ENCODE measurements around the gene ADK. TPM values are rescaled to one million over a fixed set of nuclear protein-coding genes. Genes with fewer than 3 reads are reported as not detected.

The ADK gene
- total RNA-seq, 1 experiment from 2014 or later = 26.8 TPM

- no peak overlapping the region for H3K9ac ChIP-seq (ENCODE audit: extremely low read depth, insufficient read length, low read length)
- Mint-ChIP-seq H3K4me1 (no peaks in the 10 kb centered on the region), H3K27ac (no peak overlapping the region), H3K9me3 (no peaks in the 10 kb centered on the region; a peak in 1 of 5 replicates), H3K27me3 (ENCODE audit: low read depth) (no peaks in the 10 kb centered on the region), H3K4me3 (no peak overlapping the region), H3K36me3 (ENCODE audit: insufficient read depth in 1 of 3, low read depth in 3 of 3) (peaks cover 0 to 5% (median 5%) of the 10 kb centered on the region in 3 experiments; a peak in 2 of 7 replicates)
- H4K8ac ChIP-seq (replicated peaks; ENCODE audit: insufficient read length, low read depth, low read length) = no peak overlapping the region
- no CpG with 5 or more reads among the region's 7 CpGs for WGBS (ENCODE audit: extremely low coverage, insufficient read length, low lambda C conversion rate)
- no peak for DNase-seq
- no peak overlapping the region for H3K18ac ChIP-seq (ENCODE audit: insufficient read length, low read depth, low read length)
- no peak overlapping the region for H3K14ac ChIP-seq (ENCODE audit: insufficient read depth, low read length)
- H3K9me3 ChIP-seq (ENCODE audit: control insufficient read depth, low read depth, low read length) = no peaks in the 10 kb centered on the region
- no peak overlapping the region for H2BK120ac ChIP-seq (ENCODE audit: low read depth, low read length, poor library complexity, severe bottlenecking)
- no peak overlapping the region for H3K4ac ChIP-seq (ENCODE audit: low read depth, low read length)
- no peak overlapping the region for H2BK5ac ChIP-seq (ENCODE audit: insufficient read length, low read length)
- no peak overlapping the region for H3K27ac ChIP-seq (ENCODE audit: insufficient read length, low read depth, low read length)
- no peak overlapping the region for H2AK5ac ChIP-seq (ENCODE audit: insufficient read length, low read length)
- H3K23me2 ChIP-seq (ENCODE audit: insufficient read length, low read depth, low read length, poor library complexity, severe bottlenecking) = no peaks in the 10 kb centered on the region
- H3K79me1 ChIP-seq (ENCODE audit: insufficient read depth, low read depth, low read length, poor library complexity, severe bottlenecking) = no peaks in the 10 kb centered on the region
- no peaks in the 10 kb centered on the region for H3K79me2 ChIP-seq (ENCODE audit: insufficient read depth, low read length)
- H2AFZ ChIP-seq (ENCODE audit: low read length) = no peak overlapping the region
- H3K56ac ChIP-seq (ENCODE audit: insufficient read length, low read depth, low read length) = no peak overlapping the region
- H3T11ph ChIP-seq (ENCODE audit: low read length) = no peak overlapping the region
- H3K4me1 ChIP-seq (ENCODE audit: insufficient read depth, low read length) = no peaks in the 10 kb centered on the region
- no peak overlapping the region for H4K91ac ChIP-seq (ENCODE audit: insufficient read length, low read depth, low read length)
- no peak for TF ChIP-seq CTCF (conservative IDR thresholded peaks at IDR 0.05)
- no peaks in the 10 kb centered on the region for H3K27me3 ChIP-seq (ENCODE audit: insufficient read depth, low read length)
- no peak overlapping the region for H2BK15ac ChIP-seq (ENCODE audit: low read depth, low read length)
- H2BK12ac ChIP-seq (ENCODE audit: insufficient read length, low read depth, low read length) = no peak overlapping the region
- no peak overlapping the region for H4K5ac ChIP-seq (ENCODE audit: insufficient read length, low read depth, low read length)
- H4K20me1 ChIP-seq (ENCODE audit: control insufficient read depth, insufficient read depth, insufficient read length) = no peaks in the 10 kb centered on the region
- no peak overlapping the region for H2BK20ac ChIP-seq (ENCODE audit: low read depth, low read length, poor library complexity, severe bottlenecking)
- H3K23ac ChIP-seq (ENCODE audit: insufficient read length, low read depth, low read length) = no peak overlapping the region
- H3K4me2 ChIP-seq (ENCODE audit: insufficient read depth, insufficient read length, low read length) = no peak overlapping the region
Measured at GRCh38 chr10:74683621-74684364, 532.8 kb downstream of the ADK start.
